Measurements from ENCODE around the gene TMCC1. TPM values are rescaled to one million over a fixed set of nuclear protein-coding genes. Genes with fewer than 3 reads are reported as not detected.

Gene TMCC1
- total and polyA plus RNA-seq, 7 donors: 10.3 to 35.2 (median 27.6) TPM

- H3K9me3 ChIP-seq: no peaks in the 10 kb centered on the region
- peak; percentile 65 for DNase-seq
- TF ChIP-seq POLR2AphosphoS5 (IDR thresholded peaks at IDR 0.05) (no peak), POLR2A (IDR thresholded peaks at IDR 0.05) (no peak), EP300 (IDR thresholded peaks at IDR 0.05) (no peak)
- TF ChIP-seq, protein P1, sequence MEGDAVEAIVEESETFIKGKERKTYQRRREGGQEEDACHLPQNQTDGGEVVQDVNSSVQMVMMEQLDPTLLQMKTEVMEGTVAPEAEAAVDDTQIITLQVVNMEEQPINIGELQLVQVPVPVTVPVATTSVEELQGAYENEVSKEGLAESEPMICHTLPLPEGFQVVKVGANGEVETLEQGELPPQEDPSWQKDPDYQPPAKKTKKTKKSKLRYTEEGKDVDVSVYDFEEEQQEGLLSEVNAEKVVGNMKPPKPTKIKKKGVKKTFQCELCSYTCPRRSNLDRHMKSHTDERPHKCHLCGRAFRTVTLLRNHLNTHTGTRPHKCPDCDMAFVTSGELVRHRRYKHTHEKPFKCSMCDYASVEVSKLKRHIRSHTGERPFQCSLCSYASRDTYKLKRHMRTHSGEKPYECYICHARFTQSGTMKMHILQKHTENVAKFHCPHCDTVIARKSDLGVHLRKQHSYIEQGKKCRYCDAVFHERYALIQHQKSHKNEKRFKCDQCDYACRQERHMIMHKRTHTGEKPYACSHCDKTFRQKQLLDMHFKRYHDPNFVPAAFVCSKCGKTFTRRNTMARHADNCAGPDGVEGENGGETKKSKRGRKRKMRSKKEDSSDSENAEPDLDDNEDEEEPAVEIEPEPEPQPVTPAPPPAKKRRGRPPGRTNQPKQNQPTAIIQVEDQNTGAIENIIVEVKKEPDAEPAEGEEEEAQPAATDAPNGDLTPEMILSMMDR (IDR thresholded peaks at IDR 0.05): no peak
- H3K27ac ChIP-seq: peak overlapping the region; percentile 36 to 60 (median 54)
- intact Hi-C loops (cut with DNase I): no loop called here
- WGBS, 2 donors: 68 to 82% methylated on average over 8 of the region's 8 CpGs
- no peak overlapping the region for H3K4me3 ChIP-seq
- H3K4me1 ChIP-seq: peaks cover 0 to 23% (median 10%) of the 10 kb centered on the region in 4 donors
- H3K36me3 ChIP-seq: no peaks in the 10 kb centered on the region
- H3K27me3 ChIP-seq: no peaks in the 10 kb centered on the region
These were observed 277.2 kb downstream of the TMCC1 start for GRCh38 chr3:129616291-129616690.

- H3K27ac ChIP-seq: peak overlapping the region in 3 of 4 donors; percentile 36 to 60 (median 57)
- peak; percentile 65 for DNase-seq
These were observed 277.7 kb downstream of the TMCC1 start for GRCh38 chr3:129615751-129616281.

GRCh38 chr3:129614927-129615363, 278.6 kb downstream of the TMCC1 start:
- Histone ChIP-seq H3K27me3 (no peaks in the 10 kb centered on the region), H3K9me3 (no peaks in the 10 kb centered on the region), H3K27ac (peak overlapping the region; percentile 5 to 60 (median 35)), H3K4me3 (no peak overlapping the region), H3K4me1 (peaks cover 0 to 23% (median 10%) of the 10 kb centered on the region in 4 donors), H3K36me3 (no peaks in the 10 kb centered on the region)
- intact Hi-C loops (cut with DNase I): no loop called here
- WGBS, 2 donors: 27 to 57% methylated on average over 5 of the region's 5 CpGs
- TF ChIP-seq POLR2AphosphoS5 (IDR thresholded peaks at IDR 0.05): peak in 1 of 4 donors; percentile 54
- TF ChIP-seq, protein P1 (IDR thresholded peaks at IDR 0.05): no peak
- no peak for TF ChIP-seq EP300 (IDR thresholded peaks at IDR 0.05)
- DNase-seq: peak; percentile 77

More at GRCh38 chr3:129615751-129616281, 277.7 kb downstream of the TMCC1 start:
- H3K4me3 ChIP-seq: no peak overlapping the region
- no peaks in the 10 kb centered on the region for H3K27me3 ChIP-seq
- intact Hi-C loops (cut with DNase I): no loop called here
- 55 to 71% methylated on average over 8 of the region's 8 CpGs for WGBS, 2 donors
- no peaks in the 10 kb centered on the region for H3K9me3 ChIP-seq
- peaks cover 0 to 23% (median 10%) of the 10 kb centered on the region in 4 donors for H3K4me1 ChIP-seq
- TF ChIP-seq, protein P1 (IDR thresholded peaks at IDR 0.05): no peak
- TF ChIP-seq EP300 (IDR thresholded peaks at IDR 0.05): no peak
- TF ChIP-seq POLR2AphosphoS5 (IDR thresholded peaks at IDR 0.05): no peak
- no peak for TF ChIP-seq POLR2A (IDR thresholded peaks at IDR 0.05)
- no peaks in the 10 kb centered on the region for H3K36me3 ChIP-seq

- WGBS, 2 donors: 88 to 94% methylated on average over 9 of the region's 9 CpGs
- Histone ChIP-seq H3K4me3 (no peak overlapping the region), H3K27me3 (no peaks in the 10 kb centered on the region), H3K4me1 (peaks cover 0 to 23% (median 10%) of the 10 kb centered on the region in 4 donors), H3K9me3 (no peaks in the 10 kb centered on the region), H3K27ac (peak overlapping the region in 2 of 4 donors; percentile 13 to 57), H3K36me3 (no peaks in the 10 kb centered on the region)
- intact Hi-C loops (cut with DNase I): no loop called here
- no peak for DNase-seq
- no peak for TF ChIP-seq POLR2A (IDR thresholded peaks at IDR 0.05)
- no peak for TF ChIP-seq EP300 (IDR thresholded peaks at IDR 0.05)
These were observed 279.1 kb downstream of the TMCC1 start for GRCh38 chr3:129614435-129614834.

GRCh38 chr3:129613367-129613740, 280.2 kb downstream of the TMCC1 start:
- Histone ChIP-seq H3K27ac (peak overlapping the region in 3 of 4 donors; percentile 47 to 57 (median 52)), H3K9me3 (no peaks in the 10 kb centered on the region), H3K27me3 (no peaks in the 10 kb centered on the region), H3K36me3 (no peaks in the 10 kb centered on the region), H3K4me3 (no peak overlapping the region), H3K4me1 (peaks cover 0 to 29% (median 12%) of the 10 kb centered on the region in 4 donors)
- TF ChIP-seq POLR2A (IDR thresholded peaks at IDR 0.05): no peak
- DNase-seq: no peak
- intact Hi-C loops (cut with DNase I): no loop called here
- WGBS, 2 donors: 80 to 85% methylated on average over 3 of the region's 3 CpGs
